IMR-90 (cell line): ENCODE results near the gene GBP6. TPM values are rescaled to one million over a fixed set of nuclear protein-coding genes. Genes with fewer than 3 reads are reported as not detected.

ENCODE experiments used
- ATAC-seq: fragments of 200-7000 bp; cut with Tn5 transposase; 2 replicates; pipeline ENCODE4 v1.9.1; 2020; ENCODE audit warnings: low read depth, mild to moderate bottlenecking, moderate library complexity
- BruUV-seq: library from RNA; stranded (reverse); fragments of 400-500 nt; replicated peaks from 2 replicates; lab custom pipeline; 2021; lab: Mats Ljungman, UMichigan
- CTCF ChIA-PET: fragments of 300-600 bp; formaldehyde crosslinking; extraction: SDS; loops from one replicate; lab custom pipeline; 2021; ENCODE audit warnings: antibody characterized with exemption; lab: Yijun Ruan, JAX
- POLR2A ChIA-PET: fragments of 300-600 bp; sonication (Branson Sonifier 250); formaldehyde crosslinking; loops from one replicate; lab custom pipeline; 2022; ENCODE audit warnings: antibody characterized with exemption; ENCODE audit not compliant: unreplicated experiment; lab: Charles Lee
- DNase-seq: peaks from one replicate; pipeline ENCODE4 v3.0.0; 2013
- H2AFZ ChIP-seq: replicated peaks from 2 replicates; pipeline ENCODE3; 2013; ENCODE audit warnings: low read length, mild to moderate bottlenecking; ENCODE audit not compliant: poor library complexity
- H2AK5ac ChIP-seq: 2 replicates; pipeline ENCODE4 v1.6.1; 2013; ENCODE audit warnings: low read depth, low read length, inconsistent platforms
- H2AK9ac ChIP-seq: replicated peaks from 2 replicates; pipeline ENCODE3; 2013; ENCODE audit warnings: mild to moderate bottlenecking, low read depth, low read length, moderate library complexity; ENCODE audit not compliant: poor library complexity
- H2BK120ac ChIP-seq: 2 replicates; pipeline ENCODE4 v1.6.1; 2013; ENCODE audit warnings: low read depth, low read length, inconsistent platforms
- H2BK15ac ChIP-seq: 3 replicates; pipeline ENCODE4 v1.6.1; 2013; ENCODE audit warnings: low read depth, low read length, inconsistent platforms
- H2BK20ac ChIP-seq: 2 replicates; pipeline ENCODE4 v1.6.1; 2013; ENCODE audit warnings: low read depth, mild to moderate bottlenecking, inconsistent platforms, low read length, moderate library complexity
- H2BK5ac ChIP-seq: 2 replicates; pipeline ENCODE4 v1.6.1; 2013; ENCODE audit warnings: mild to moderate bottlenecking, low read depth, low read length, inconsistent platforms; ENCODE audit not compliant: poor library complexity, severe bottlenecking
- H3K14ac ChIP-seq: replicated peaks from 2 replicates; pipeline ENCODE4 v1.6.1; 2013; ENCODE audit warnings: low read depth, low read length, inconsistent platforms
- H3K18ac ChIP-seq: 2 replicates; pipeline ENCODE4 v1.6.1; 2013; ENCODE audit warnings: low read depth, low read length, control low read depth
- H3K23ac ChIP-seq: 2 replicates; pipeline ENCODE4 v1.6.1; 2013; ENCODE audit warnings: low read depth, low read length, inconsistent platforms
- H3K27ac ChIP-seq: 2 replicates; pipeline ENCODE4 v1.5.1; 2013; ENCODE audit warnings: mild to moderate bottlenecking, control low read depth, low read length; ENCODE audit not compliant: insufficient read depth
- H3K27me3 ChIP-seq: 2 replicates; pipeline ENCODE4 v1.6.1; 2013; ENCODE audit warnings: low read length; ENCODE audit not compliant: control insufficient read depth, insufficient read depth
- H3K36me3 ChIP-seq: 2 replicates; pipeline ENCODE4 v1.6.1; 2013; ENCODE audit warnings: low read length, mixed read lengths; ENCODE audit not compliant: control insufficient read depth, insufficient read depth
- H3K4ac ChIP-seq: 2 replicates; pipeline ENCODE4 v1.6.1; 2013; ENCODE audit warnings: low read depth, low read length, inconsistent platforms
- H3K4me1 ChIP-seq: 2 replicates; pipeline ENCODE4 v1.6.1; 2013; ENCODE audit warnings: low read length, mixed read lengths; ENCODE audit not compliant: control insufficient read depth, insufficient read depth
- H3K4me2 ChIP-seq: 2 replicates; pipeline ENCODE4 v1.6.1; 2013; ENCODE audit warnings: low read depth, mild to moderate bottlenecking, control low read depth, low read length, moderate library complexity
- H3K4me3 ChIP-seq: 2 replicates; pipeline ENCODE4 v1.5.1; 2013; ENCODE audit warnings: low read depth, mild to moderate bottlenecking, control low read depth, low read length, moderate library complexity; ENCODE audit not compliant: insufficient read depth
- H3K56ac ChIP-seq: 2 replicates; pipeline ENCODE4 v1.6.1; 2013; ENCODE audit warnings: low read length, inconsistent platforms; ENCODE audit not compliant: insufficient read depth; ENCODE audit errors: extremely low read depth
- H3K79me1 ChIP-seq, 2 experiments: 2 replicates each; pipeline ENCODE4 v1.6.1; 2013; ENCODE audit warnings: low read length in 2 of 2, inconsistent platforms in 1 of 2, low read depth in 1 of 2
- H3K9ac ChIP-seq: 2 replicates; pipeline ENCODE4 v1.6.1; 2013; ENCODE audit warnings: low read depth, low read length, control low read depth
- H3K9me1 ChIP-seq: 2 replicates; pipeline ENCODE4 v1.6.1; 2013; ENCODE audit warnings: low read length, inconsistent platforms; ENCODE audit not compliant: insufficient read depth
- H3K9me3 ChIP-seq: 2 replicates; pipeline ENCODE4 v1.6.1; 2013; ENCODE audit warnings: low read length; ENCODE audit not compliant: control insufficient read depth, insufficient read depth
- H4K20me1 ChIP-seq: 2 replicates; pipeline ENCODE4 v1.6.1; 2013; ENCODE audit warnings: low read length, inconsistent platforms; ENCODE audit not compliant: insufficient read depth
- H4K5ac ChIP-seq: 2 replicates; pipeline ENCODE4 v1.6.1; 2013; ENCODE audit warnings: mild to moderate bottlenecking, low read depth, low read length, control low read depth
- H4K8ac ChIP-seq, 2 experiments: 2 replicates each; pipeline ENCODE4 v1.6.1; 2013; ENCODE audit warnings: low read depth in 2 of 2, low read length in 2 of 2, control low read depth in 1 of 2, inconsistent platforms in 1 of 2
- H4K91ac ChIP-seq: 2 replicates; pipeline ENCODE4 v1.6.1; 2013; ENCODE audit warnings: low read depth, low read length, inconsistent platforms; ENCODE audit not compliant: insufficient read depth
- MAFK ChIP-seq: IDR thresholded peaks from 2 replicates; pipeline ENCODE4 v1.6.1; 2012; ENCODE audit warnings: low read depth, low read length, improper control_type of control experiment
- WGBS, 2 experiments: methylation state at CpG; one replicate each; pipeline versions ENCODE4 v1.1.5 to v1.1.7; 2013; ENCODE audit warnings: missing lambda C conversion rate in 2 of 2; ENCODE audit not compliant: insufficient read length in 1 of 2; ENCODE audit errors: extremely low coverage in 2 of 2; 5-methylcytosine and 5-hydroxymethylcytosine counted together
- dilution Hi-C: fragments of 300-500 bp; cut with HindIII; formaldehyde crosslinking; loops from one replicate; pipeline ENCODE4 v1.14.3; 2018; ENCODE audit warnings: low sequenced_read_pairs; ENCODE audit not compliant: unreplicated experiment
- in situ Hi-C: fragments of 300-500 bp; cut with MboI; formaldehyde crosslinking; loops from 3 replicates; pipeline ENCODE4 v1.14.3; 2019; ENCODE audit warnings: low sequenced_read_pairs, inconsistent platforms, mixed read lengths
- intact Hi-C: fragments of 100-400 bp; cut with micrococcal nuclease; formaldehyde crosslinking; loops from 2 replicates; pipeline ENCODE4 v1.10.0; 2022
- polyA plus RNA-seq, 3 experiments: library from polyadenylated mRNA; depleted of rRNA; stranded (reverse); fragments of >200 nt; gene quantifications; 2 replicates each; pipeline ENCODE4 v1.2.3, GENCODE V29; 2012; ENCODE audit warnings: low replicate concordance in 1 of 3
- total RNA-seq: library from RNA; depleted of rRNA; stranded (reverse); fragments of >200 nt; gene quantifications from 2 replicates; pipeline ENCODE4 v1.2.3, GENCODE V29; 2012

GBP6 gene
- total and polyA plus RNA-seq, 2 of the 4 experiments (the other 2 are of a cell fraction) = not detected

GRCh38 chr1:89352421-89352820 lies 11.4 kb upstream of the GBP6 start:
- no peak overlapping the region for H3K27ac ChIP-seq
- H4K5ac ChIP-seq = no peak overlapping the region
- no peak overlapping the region for H2AK5ac ChIP-seq
- in situ Hi-C loops = no loop called here
- no TSS peak for BruUV-seq
- no peaks in the 10 kb centered on the region for H3K9me3 ChIP-seq
- no peak overlapping the region for H3K4me2 ChIP-seq
- H3K9me1 ChIP-seq = no peaks in the 10 kb centered on the region
- H4K91ac ChIP-seq = no peak overlapping the region
- no peak overlapping the region for H2BK120ac ChIP-seq
- no peak overlapping the region for H3K23ac ChIP-seq
- no peak for TF ChIP-seq MAFK
- no peaks in the 10 kb centered on the region for H3K4me1 ChIP-seq
- H4K8ac ChIP-seq = no peak overlapping the region
- ChIA-PET CTCF (no interaction called here), POLR2A (no interaction called here)
- H3K56ac ChIP-seq = no peak overlapping the region
- no peaks in the 10 kb centered on the region for H3K36me3 ChIP-seq
- H4K20me1 ChIP-seq = no peaks in the 10 kb centered on the region
- no peaks in the 10 kb centered on the region for H3K27me3 ChIP-seq
- H2BK5ac ChIP-seq = no peak overlapping the region
- no peak overlapping the region for H2BK20ac ChIP-seq
- H3K79me1 ChIP-seq = no peaks in the 10 kb centered on the region
- no peak overlapping the region for H3K4me3 ChIP-seq
- H3K14ac ChIP-seq = no peak overlapping the region
- no peak overlapping the region for H3K9ac ChIP-seq
- dilution Hi-C loops = no loop called here
- H2AFZ ChIP-seq = peak overlapping the region; percentile 51
- no peak overlapping the region for H2BK15ac ChIP-seq
- no peak overlapping the region for H2AK9ac ChIP-seq
- no peak overlapping the region for H3K4ac ChIP-seq
- DNase-seq (no peak), ATAC-seq (no peak)
- WGBS, 2 experiments = no CpG with 5 or more reads among the region's 2 CpGs
- H3K18ac ChIP-seq = no peak overlapping the region
- intact Hi-C loops = no loop called here
